ENCODE data around the gene SPRED1.

- TF ChIP-seq CTCF (IDR thresholded peaks at IDR 0.05) (no peak), ZFX (IDR thresholded peaks at IDR 0.05; ENCODE audit: borderline replicate concordance) (no peak)
Measured at GRCh38 chr15:38231436-38231835, 21.2 kb upstream of the SPRED1 start.

Measured in 22Rv1 (cell line).